SIG-M5 (cell line): Measurements from ENCODE around the gene ACO1.

Experiments used
- DNase-seq: peaks from one replicate; lab custom pipeline; 2025; lab: John Stamatoyannopoulos, UW

Gene ACO1

DNA sequence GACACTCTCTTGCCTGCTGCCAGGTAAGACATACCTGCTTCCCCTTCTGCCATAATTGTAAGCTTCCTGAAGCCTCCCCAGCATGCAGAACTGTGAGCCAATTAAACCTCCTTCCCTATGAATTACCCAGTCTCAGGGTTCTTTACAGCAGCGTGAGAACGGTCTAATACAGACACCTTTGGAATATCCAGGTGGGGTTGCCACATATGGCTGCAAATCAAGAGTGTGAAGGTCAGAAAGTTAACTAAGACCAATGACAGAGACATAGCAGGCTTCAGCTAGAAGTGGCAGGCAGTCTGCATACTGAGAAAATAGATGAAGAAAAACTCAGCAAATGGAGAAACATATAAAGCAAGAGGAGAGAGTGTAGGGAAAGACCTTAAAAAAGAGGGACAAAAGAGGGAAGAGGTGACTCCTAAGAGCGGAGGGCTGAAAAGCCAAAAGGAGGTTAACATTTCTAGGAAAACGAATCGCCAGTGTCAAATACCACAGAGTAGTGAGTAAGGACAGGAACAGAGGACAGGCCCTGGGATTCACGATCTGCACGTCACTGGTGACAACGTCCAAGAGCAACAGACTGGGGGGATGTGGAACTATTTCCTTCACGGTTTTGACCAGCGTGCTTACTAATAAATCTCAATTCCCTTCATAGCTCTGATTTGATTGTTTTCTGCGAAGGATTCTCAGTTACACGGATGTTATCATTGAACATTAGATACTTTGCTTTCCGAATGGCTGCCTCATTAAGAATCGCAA, 1.7 kb upstream of the ACO1 start:
- no peak for DNase-seq

DNA sequence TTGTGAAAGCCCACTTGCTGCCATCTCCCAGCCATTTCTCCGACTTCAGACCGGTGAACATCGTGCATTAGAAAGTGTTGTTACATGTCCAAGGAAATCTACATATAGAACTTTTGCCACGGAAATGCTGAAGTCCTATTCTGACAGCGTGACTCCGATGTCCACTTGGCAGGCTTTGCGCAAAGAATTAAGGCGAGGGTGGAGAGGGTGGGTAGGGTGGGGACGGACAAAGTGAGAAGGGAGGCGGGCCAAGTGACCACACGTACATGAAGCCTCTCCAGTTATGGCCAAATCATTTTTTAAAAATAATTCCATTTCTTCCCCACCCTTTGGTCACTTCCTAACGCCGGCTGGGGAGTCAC, 460 bp upstream of the ACO1 start:
- no peak for DNase-seq

DNA sequence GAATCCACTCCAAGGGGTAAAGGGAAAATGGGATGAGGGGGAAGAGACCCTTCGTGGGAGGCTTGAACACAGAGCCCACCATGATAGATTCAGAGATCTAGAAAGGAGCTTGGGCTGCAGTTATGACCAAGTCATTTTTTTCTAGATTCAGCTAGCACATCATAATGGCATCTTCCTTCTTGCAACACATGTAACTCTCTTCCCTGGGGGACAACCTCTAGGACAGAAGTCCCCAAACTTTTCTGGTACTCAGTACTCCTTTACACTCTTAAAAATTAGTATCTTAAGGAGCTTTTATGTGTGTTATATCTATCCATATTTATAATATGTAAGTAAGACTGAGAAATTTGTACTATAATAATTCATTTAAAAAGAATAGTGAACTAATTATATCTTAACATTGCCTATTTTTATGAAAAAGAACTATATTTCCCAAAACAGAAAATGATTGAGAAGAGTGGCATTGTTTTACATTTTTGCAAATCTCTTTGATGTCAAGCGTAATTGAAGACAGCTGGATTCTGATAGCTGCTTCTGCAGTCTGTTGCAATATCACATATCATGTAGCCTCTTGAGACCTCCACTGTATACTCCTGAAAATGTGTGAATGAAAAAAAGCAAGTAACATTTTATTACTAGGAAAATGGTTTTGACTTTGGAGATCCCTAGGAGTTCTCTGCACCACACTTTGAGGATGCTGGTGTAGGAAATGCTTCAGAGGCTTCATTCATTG, 875 bp downstream of the ACO1 start:
- no peak for DNase-seq

DNA sequence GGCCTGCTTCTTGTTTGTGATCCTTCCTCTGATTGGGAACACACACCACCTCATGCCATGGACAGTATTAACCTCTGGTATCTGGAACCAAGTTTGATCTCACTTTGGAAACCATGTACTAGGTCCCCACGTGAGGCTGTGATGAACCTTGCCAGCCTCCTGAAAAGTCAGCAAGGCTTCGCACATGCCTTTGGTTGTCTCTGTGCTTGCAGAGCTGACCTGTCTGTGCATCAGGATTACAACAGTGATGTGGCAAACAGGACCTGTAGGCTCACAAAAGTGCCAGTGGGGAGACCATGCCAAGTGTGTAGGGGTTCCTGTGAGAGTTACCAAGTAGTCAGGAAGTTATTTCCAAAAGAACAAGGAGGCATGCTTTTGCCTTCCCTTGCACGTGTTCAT, 1.4 kb downstream of the ACO1 start:
- no peak for DNase-seq

DNA sequence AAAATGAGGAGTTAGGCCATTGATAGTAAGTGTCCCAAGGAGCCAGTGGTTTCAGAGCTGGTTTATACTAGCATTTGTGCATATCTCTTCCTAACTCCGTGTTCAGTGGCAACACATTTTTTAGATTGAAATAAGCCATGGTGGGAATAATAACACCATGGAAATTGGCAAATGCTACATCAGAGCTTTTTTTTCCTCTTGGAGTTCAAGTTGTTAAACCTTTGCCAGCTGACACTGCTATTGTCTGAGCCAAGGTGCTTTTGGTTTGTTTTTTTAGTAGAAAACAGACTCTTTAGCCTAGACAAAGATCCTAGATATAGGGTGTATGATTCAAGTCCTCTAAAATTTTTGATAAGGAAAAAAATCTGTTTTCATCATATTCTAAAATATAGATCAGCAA, 2.8 kb downstream of the ACO1 start:
- no peak for DNase-seq

DNA sequence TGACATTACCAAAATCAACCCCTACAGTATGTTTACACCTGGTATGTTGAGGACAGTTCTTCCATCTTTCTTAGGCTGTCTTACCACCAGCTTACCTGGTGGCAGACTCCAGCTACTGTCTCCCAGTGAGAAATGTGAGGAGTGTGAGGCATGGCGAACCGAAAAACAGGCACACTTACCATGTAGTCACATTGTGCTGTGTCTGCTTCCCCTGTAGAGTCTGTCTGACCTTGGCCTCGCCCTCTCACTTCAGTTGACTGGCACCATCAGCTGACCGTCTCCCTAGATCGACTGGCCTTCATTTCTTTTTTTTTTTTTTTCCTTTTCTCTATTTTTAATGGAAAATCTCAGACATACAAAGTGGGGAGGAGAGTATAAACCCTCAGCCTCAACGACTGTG, 4.9 kb downstream of the ACO1 start:
- DNase-seq: no peak

DNA sequence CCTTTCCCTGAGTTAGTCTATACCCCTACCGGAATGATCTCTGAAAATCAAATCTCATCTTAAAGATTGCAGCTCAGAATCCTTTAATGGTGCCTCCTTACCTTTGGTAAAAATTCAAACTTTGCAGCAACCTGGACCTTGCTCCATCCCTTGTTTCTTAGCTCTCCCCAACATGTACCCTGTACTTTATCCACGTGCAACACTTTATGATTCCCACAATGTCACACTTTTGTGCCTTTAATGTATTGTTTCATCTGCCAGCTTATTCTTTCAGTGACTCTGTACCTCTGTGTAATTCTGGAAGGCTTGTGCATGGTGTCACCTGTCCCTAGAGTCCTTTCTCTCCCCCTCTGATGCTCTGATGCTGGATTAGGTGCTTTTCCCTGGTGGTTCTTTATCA, 9.5 kb downstream of the ACO1 start:
- DNase-seq: no peak

DNA sequence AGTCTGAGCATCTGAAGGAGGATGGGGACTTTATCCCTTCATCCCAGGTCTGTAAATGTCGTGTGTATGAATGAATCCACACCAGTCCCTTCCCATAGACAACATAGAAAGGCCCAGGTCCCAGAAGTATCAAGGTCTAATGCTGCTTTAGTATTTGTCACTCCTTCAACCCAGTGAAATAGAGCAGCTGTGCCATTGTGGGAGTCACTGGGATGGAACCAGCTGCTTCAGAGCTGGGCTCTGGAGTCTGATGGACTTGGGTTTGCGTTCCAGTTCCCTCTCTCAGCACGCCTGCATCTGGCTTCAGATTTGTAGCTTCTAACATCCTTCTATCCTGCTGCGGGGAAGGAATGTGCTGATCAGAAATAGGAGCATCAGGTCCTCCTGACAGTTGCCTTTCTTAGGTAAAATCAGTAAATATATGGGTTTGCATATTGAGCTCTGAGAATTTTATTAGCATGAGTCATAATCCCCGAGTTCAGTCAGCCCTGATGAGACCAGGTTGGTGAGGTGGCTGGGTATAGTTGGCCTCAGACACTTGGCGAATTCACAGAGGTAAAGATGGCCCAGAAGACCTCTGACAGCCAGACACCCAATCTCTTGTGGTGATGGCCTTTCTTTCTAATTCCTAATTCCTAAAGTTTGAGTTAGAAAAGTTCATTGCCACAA, 10.1 kb downstream of the ACO1 start:
- DNase-seq: no peak

DNA sequence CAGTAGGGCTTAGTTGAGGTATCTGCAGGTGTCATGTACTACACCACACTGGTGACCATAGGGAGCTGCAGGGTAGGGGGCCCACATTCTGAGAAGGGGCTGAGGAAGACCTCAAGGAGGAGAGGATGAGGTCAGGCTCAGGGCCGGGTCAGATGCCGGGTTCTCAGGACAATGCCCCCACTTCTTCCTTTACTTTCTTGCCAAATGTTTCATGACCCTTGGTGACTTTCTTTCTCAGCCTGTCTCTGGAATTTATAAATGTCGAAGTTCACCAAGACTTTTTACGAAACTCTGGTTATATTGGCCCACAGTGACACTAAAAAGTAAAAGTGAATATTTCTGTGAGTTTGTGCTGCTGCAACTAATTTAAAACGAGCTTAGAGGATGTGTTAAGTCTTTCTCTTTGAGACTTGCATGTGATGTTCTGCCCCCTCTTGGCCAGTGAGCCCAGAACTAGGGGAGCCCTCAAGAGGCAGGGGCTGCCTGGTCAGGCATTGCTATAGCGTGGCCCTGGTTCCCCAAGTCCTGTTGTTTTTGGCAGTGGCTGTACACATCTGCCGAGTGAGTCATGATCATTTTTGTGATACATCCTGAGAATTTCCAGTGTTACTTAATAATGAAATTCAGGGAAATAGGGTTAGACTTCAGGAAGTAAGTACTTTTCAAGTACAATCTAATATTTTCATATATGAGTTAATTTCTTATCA, 11.2 kb downstream of the ACO1 start:
- no peak for DNase-seq

DNA sequence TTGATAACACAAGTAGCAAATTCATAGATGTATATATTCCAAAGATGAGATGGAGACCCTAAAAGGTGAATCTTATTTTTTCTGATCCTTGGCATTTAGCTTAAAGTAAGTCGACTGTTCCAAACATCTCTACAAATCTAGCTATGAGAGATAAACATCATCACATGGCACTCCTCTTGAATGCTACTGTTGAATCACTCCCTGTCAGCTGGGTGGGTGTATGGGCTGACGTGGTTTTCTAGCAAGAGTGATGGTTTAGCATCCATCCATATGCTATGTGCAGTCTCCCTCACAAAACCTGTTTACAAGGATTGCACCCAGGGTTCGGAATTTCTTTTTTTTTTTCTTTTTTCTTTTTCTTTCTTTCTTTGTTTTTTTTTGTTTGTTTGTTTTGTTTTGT, 13.8 kb downstream of the ACO1 start:
- DNase-seq: no peak

DNA sequence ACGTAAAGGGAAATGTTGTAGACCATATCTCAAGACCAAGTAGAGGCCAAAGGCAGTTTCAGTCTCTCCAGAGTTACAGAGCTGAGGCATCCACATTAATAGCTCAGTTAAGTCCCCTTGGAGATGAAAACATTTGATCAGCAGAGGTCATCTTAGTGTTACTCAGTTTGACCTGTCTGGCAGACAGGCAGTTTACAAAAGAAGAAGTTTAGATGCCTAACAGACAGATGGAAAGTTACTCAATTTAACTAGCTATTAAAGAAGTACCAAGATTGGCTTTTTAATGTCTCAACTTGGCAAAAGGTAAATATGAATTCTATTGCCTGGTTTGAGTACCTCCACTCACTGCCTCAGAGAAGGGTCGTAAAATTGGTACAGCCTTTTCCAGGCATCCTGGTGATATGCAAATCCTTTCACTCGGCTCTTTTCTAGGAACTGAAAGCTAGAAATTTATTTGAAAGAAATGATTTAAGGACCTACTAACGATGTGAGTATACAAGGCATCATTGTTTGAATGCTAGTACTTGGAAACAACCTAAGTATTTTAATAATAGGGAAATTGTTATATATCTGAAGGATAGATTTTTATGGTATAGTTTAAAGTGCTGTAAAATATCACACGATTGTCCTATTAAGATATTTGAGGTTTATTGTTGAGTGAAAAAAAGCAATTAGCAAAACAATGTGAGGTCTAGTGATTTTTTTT, 14.8 kb downstream of the ACO1 start:
- DNase-seq: no peak

DNA sequence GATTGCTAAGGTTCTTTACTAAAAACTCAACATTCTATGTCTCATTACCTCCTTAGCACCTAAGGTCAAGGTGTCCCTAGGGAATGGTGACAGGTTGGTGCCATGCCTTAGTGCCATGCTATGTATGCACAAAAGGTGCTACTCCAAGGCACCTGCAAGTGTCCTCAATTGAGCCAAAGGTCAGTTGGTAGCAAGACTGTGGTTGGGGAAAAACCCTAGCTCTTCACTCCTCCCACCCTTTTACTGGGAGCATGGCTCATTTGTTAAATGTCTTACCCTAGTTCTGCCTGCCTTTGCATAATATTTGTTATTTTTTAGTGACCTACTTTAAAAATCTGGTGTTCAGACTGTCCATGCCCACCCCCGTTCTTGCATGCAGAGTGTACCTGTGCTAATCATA, 17.0 kb downstream of the ACO1 start:
- DNase-seq: no peak

DNA sequence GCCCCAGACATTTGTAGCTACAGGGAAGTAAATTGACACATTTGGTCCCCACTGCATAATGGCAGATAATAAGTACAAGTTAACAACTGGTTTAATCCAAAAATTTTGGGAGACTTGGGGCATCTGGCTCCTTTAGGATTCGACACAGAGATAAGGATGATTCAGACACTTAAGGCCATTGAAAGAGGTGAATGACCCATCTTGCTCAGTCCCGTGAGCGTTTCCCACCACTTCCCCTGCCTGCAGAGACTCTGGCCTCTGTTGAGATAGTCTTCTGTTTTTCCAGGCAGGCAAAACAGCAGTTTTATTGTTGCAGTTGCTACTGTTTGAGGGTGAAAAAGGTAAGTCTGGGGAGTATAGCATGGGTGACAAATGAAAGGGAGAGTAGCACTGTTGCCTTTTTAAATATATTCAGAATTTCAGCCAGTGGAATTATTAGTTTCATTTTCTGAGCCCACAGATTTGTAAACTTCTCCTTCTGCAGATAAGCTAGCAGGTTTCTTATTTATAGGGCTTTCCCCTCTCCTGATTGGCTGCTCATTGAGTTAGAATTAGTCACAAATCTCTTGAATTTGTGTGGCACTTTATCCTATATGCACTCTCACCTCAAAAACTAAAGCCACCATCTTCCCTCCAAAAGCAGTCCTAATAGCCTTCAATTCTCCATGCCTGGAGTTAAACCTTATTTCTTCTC, 19.3 kb downstream of the ACO1 start:
- no peak for DNase-seq

DNA sequence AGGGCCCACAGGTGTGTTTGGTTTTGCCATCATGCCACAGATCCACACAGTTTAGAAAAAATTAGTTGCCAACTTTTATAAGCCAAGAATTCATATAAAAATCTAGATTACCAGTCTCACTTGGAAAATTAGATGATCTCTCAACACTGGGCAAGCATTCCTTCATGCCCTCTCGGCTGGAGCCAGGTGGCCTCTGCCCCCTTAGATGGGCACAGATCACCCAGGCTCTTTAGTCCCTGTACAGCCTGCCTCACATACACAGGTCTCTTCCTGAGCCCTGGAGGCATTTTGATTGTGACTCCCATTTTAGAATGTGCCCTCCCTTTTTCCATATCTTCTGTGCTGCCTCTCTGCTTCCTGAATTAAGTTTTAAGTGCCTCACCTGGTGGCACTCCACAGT, 20.0 kb downstream of the ACO1 start:
- no peak for DNase-seq

DNA sequence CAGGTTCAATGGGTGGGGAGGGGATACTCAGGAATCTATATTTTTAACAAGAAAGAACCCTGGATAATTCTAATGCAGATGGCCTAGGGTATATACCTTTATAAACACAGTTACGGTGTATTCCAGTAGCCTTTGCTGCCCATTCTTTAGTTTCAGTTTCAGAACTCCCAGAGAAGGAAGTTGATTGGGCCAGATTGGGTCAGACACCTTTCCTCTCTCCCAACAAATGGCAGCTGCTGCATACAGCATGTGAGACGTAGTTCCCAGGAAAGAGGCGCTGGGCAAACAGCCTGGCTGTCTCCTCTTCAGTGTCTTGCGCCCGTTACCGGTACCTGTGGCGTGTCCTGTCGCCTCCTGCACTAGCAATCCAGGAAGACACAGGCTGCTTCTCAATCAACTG, 20.4 kb downstream of the ACO1 start:
- no peak for DNase-seq

DNA sequence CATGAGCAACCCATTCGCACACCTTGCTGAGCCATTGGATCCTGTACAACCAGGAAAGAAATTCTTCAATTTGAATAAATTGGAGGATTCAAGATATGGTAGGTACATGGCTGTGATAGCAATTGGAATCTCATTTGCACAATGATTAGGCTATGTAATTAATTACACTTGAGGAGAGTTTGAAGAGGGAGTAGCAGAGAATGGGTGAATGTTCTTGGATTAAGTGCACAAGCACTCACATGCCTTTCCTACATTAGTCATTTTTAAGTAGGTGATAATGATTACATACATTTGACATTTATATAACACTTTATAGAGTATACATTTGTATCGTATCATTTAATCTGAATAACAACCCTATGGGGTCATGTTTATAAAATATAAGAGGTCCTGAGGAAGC, 21.1 kb downstream of the ACO1 start:
- DNase-seq: no peak

DNA sequence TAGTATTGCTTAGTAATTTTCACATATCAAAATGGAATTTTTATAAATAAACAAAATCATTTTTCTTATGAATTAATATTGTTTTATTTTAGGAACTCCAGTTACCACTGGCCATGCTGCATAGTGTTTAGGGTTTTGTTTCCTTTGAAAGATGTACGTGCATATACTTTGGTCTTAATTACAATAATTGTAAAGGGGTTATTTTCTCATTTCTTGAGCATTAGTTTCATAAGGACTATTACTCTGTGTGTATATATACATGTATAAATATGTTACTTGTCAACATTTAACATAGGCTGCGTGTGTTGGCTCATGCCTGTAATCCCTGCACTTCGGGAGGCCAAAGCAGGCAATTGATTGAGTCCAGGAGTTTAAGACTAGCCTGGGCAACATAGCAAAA, 21.6 kb downstream of the ACO1 start:
- no peak for DNase-seq

DNA sequence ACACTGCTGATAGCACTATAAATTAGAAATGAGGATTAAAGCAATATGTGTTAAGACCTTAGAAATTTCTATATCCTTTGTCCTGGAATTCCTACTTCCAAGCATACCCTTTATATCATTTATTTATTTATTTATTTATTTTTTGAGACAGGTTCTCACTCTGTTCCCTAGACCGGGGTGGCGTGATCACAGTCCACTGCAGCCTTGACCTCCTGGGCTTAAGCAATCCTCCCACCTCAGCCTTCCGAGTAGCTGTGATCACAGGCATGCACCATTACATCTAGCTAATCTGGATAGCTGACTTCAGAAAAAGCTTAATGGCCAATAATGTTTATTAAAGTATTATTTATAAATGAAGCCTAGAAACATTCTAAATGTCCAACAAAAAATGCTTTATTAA, 27.3 kb downstream of the ACO1 start:
- DNase-seq: no peak

DNA sequence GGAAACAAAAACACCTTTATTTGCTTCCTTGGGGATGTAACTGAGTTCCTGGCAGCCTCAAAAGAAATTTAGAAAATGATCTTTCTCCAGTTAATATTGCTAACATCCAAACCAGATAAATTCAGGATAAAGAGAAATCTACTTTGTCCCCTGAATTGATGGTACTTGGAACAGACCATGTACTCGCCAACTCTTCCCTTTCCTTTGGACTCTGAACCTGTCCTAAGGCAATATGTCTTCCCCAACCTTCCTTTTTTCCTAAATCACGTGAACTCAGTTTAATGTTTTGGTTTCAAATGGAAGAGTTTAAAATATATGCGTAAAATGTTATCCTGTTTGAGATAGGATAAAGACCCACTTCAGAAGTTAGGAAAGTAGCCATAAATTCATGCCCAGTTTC, 28.0 kb downstream of the ACO1 start:
- no peak for DNase-seq

DNA sequence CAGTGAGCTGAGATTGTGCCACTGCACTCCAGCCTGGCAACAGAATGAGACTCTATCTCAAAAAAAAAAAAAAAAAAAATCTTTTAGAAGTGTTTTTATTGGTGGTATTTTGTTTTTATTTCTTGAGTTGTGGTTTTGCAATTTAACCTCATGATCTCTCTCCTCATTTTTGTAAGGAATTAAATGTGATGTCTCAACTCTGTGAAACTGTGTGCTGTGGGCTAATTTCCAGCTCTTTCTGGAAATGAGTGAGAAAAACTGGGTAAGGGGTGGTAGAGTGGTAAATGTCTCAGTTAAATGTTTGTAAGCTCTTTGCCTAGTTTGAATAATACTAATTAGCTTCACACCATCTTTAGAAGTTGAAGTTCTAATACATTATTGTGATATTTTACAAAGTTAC, 29.0 kb downstream of the ACO1 start:
- no peak for DNase-seq

DNA sequence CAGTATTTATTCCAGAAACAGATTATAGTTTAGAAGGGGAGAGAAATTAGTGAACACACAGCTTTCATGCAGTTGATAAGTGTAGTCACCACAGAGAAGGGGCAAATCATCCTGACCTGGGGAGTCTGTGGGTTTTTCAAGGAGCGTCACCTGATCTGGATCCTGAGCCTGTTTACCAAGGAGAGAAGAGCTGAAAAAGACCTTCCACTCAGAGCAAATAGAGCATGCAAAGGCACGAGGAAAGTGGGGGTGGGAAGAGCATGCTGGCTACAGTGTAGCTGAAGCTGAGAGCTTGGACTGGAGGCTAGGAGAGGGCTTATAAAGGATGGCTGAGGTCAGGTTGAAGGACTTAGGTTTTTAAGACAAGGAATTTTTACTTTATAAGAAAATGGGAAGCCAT, 30.4 kb downstream of the ACO1 start:
- DNase-seq: no peak

DNA sequence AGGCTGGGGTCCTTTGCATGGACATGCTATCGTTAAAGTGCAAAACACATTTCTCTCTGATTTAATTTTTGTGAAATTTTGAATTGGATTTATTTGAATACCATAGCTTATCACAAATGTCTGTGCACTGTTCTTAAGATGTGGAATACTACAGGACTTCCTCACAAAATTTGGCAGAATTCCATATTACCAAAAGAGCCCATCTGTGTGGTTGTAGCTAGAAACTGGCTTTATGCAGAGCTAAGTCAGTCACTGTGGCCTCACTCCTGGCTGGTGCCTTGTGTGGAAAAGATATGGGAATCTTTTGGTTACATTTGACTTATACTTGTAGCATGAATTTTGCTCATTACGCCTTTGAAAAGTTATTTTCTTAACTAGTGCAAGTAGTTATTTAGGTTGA, 35.5 kb downstream of the ACO1 start:
- no peak for DNase-seq
